Gastroesophageal sphincter (tissue), 3 donors: ENCODE data around the gene RRAS.

ENCODE experiments used
- CTCF ChIP-seq, 4 experiments: fragments of 200-600 bp in 2 of 4; fragments of 450-650 bp in 2 of 4; sonication (generic) in 1 of 4; IDR thresholded peaks; one replicate each; pipeline ENCODE4 v1.5.1; 2017 to 2019; ENCODE audit warnings: antibody characterized with exemption in 4 of 4, mild to moderate bottlenecking in 2 of 4, moderate library complexity in 2 of 4
- EP300 ChIP-seq: sonication (generic); formaldehyde crosslinking; IDR thresholded peaks from one replicate; pipeline ENCODE4 v1.6.1; 2017; ENCODE audit warnings: antibody characterized with exemption, mild to moderate bottlenecking
- POLR2A ChIP-seq, 2 donors: fragments of 450-650 bp; IDR thresholded peaks; one replicate each; pipeline ENCODE4 v1.6.1; 2017; ENCODE audit warnings: antibody characterized with exemption in 2 of 2, mild to moderate bottlenecking in 2 of 2, moderate library complexity in 1 of 2
- POLR2AphosphoS5 ChIP-seq: sonication (generic); formaldehyde crosslinking; IDR thresholded peaks from one replicate; pipeline ENCODE4 v1.6.1; 2017; ENCODE audit warnings: antibody characterized with exemption

GRCh38 chr19:49635530-49636232 is 4.3 kb downstream of the RRAS start:
- TF ChIP-seq CTCF (IDR thresholded peaks at IDR 0.05) (no peak), EP300 (no peak), POLR2A (IDR thresholded peaks at IDR 0.05) (no peak), POLR2AphosphoS5 (no peak)
